ENCODE data around the gene APH1B. TPM values are rescaled to one million over a fixed set of nuclear protein-coding genes. Genes with fewer than 3 reads are reported as not detected.

Gene APH1B
- total RNA-seq, 1 experiment from 2014 or later, result 20.9 TPM

GRCh38 chr15:63264688-63265293 lies 12.6 kb upstream of the APH1B start:
- Mint-ChIP-seq H3K4me1 (no peaks in the 10 kb centered on the region), H3K36me3 (ENCODE audit: insufficient read depth in 1 of 3, low read depth in 3 of 3) (peaks cover 11 to 32% (median 29%) of the 10 kb centered on the region in 3 experiments), H3K27me3 (ENCODE audit: low read depth) (no peaks in the 10 kb centered on the region), H3K27ac (no peak overlapping the region), H3K9me3 (no peaks in the 10 kb centered on the region), H3K4me3 (no peak overlapping the region)
- no peak overlapping the region for H2BK120ac ChIP-seq (ENCODE audit: low read depth, low read length, poor library complexity, severe bottlenecking)
- no peak overlapping the region for H4K91ac ChIP-seq (ENCODE audit: insufficient read length, low read depth, low read length)
- H4K20me1 ChIP-seq (ENCODE audit: control insufficient read depth, insufficient read depth, insufficient read length), result no peaks in the 10 kb centered on the region
- no peaks in the 10 kb centered on the region for H3K23me2 ChIP-seq (ENCODE audit: insufficient read length, low read depth, low read length, poor library complexity, severe bottlenecking)
- H3K27ac ChIP-seq (ENCODE audit: insufficient read length, low read depth, low read length), result no peak overlapping the region
- no peak overlapping the region for H2BK5ac ChIP-seq (ENCODE audit: insufficient read length, low read length)
- no peak overlapping the region for H3K18ac ChIP-seq (ENCODE audit: insufficient read length, low read depth, low read length)
- H3K9me3 ChIP-seq (ENCODE audit: control insufficient read depth, low read depth, low read length), result no peaks in the 10 kb centered on the region
- no peak overlapping the region for H3K4me2 ChIP-seq (ENCODE audit: insufficient read depth, insufficient read length, low read length)
- no peak overlapping the region for H4K5ac ChIP-seq (ENCODE audit: insufficient read length, low read depth, low read length)
- no peak overlapping the region for H3K14ac ChIP-seq (ENCODE audit: insufficient read depth, low read length)
- H3K4ac ChIP-seq (ENCODE audit: low read depth, low read length), result no peak overlapping the region
- H2AK5ac ChIP-seq (ENCODE audit: insufficient read length, low read length), result no peak overlapping the region
- H2AFZ ChIP-seq (ENCODE audit: low read length), result no peak overlapping the region
- TF ChIP-seq CTCF (conservative IDR thresholded peaks at IDR 0.05), result no peak
- no peak overlapping the region for H3K56ac ChIP-seq (ENCODE audit: insufficient read length, low read depth, low read length)
- H3K9ac ChIP-seq (ENCODE audit: extremely low read depth, insufficient read length, low read length), result no peak overlapping the region
- H3K27me3 ChIP-seq (ENCODE audit: insufficient read depth, low read length), result no peaks in the 10 kb centered on the region
- no peak overlapping the region for H3T11ph ChIP-seq (ENCODE audit: low read length)
- no peak for DNase-seq
- no peak overlapping the region for H3K23ac ChIP-seq (ENCODE audit: insufficient read length, low read depth, low read length)
- no peaks in the 10 kb centered on the region for H3K79me2 ChIP-seq (ENCODE audit: insufficient read depth, low read length)
- H3K4me1 ChIP-seq (ENCODE audit: insufficient read depth, low read length), result no peaks in the 10 kb centered on the region
- no CpG with 5 or more reads among the region's 1 CpG for WGBS (ENCODE audit: extremely low coverage, insufficient read length, low lambda C conversion rate)
- H3K79me1 ChIP-seq (ENCODE audit: insufficient read depth, low read depth, low read length, poor library complexity, severe bottlenecking), result no peaks in the 10 kb centered on the region
- no peak overlapping the region for H4K8ac ChIP-seq (replicated peaks; ENCODE audit: insufficient read length, low read depth, low read length)
- H2BK20ac ChIP-seq (ENCODE audit: low read depth, low read length, poor library complexity, severe bottlenecking), result no peak overlapping the region
- H2BK12ac ChIP-seq (ENCODE audit: insufficient read length, low read depth, low read length), result no peak overlapping the region
- H2BK15ac ChIP-seq (ENCODE audit: low read depth, low read length), result no peak overlapping the region
